ENCODE data around the gene ROPN1B.

ROPN1B gene

DNA sequence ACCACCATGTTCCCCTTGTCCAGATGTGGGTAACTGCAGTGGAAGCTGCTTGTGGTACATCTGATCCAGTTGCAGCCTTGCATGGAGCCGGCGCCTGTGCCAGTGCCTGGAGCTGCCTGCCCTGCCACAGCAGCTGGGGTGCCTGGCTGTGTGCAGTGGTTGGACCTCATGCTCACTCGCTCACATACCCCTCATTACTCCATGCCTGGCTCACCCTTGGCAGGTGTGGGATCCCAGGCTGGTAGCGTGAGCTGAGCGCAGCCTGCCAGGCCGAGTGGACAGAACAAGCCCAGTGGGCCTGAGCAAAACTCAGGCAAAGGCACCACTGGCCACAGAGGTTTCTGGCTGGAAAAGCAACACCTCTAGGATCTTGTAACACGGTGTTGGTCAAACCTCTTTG lies 35.7 kb downstream of the ROPN1B start:
- DNase-seq (ENCODE audit: low read depth in 2 of 2) = no peak

DNA sequence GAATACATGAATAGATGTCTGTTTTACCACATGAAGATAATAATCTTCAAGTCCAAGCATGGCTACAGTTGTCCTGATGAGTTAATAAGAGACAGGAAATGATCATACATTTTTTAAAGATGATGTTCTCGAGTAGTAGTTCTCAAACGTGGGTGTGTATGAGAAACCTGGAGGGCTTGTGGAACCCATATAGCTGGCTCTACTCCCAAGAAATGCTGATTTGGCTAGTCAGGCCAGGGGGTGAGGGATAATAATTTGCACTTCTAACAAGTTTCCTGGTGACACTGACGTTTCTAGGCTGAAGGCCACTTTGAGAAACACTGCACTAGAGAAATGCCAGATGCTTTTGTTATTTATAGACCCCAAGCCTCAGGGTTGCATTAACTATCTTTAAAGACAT lies 37.0 kb downstream of the ROPN1B start:
- DNase-seq (ENCODE audit: low read depth in 2 of 2) = peak; percentile 19 to 23

DNA sequence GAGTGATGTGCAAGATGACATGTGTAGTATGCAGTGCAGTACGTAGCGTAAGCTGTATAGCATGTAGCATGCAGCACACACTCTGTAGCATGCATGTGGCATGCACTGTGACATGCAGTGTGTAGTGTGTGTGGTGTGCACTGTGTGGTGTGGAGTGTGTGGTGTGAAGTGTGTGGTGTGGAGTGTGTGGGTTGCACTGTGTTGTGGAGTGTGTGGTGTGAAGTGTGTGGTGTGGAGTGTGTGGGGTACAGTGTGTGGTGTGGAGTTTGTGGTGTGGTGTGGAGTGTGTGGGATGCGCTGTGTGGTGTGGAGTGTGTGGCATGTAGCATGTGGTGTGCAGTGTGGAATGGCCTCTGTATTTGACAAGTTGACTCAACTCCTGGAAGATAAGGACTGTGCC lies 39.2 kb downstream of the ROPN1B start:
- no peak for DNase-seq (ENCODE audit: low read depth in 2 of 2)

DNA sequence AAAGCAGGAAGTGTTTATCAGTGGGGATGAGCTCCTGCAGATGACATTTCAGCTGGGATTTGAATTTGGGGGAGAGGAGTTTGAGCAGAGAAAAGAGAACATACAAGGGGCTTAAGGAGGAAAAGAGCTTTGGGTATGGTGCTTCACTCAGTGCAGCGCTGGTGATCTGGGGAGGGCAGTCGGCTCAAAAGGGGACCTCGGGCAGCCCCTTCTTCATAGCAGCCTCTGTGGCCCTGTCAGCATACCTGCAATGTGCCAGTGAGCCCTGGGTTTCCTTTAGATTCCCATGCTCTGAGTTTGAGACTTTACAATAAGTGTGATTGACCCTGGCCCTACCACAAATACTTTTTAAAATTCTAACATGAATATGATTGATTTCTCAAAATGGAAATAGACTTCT lies 40.2 kb downstream of the ROPN1B start:
- no peak for DNase-seq (ENCODE audit: low read depth in 2 of 2)

DNA sequence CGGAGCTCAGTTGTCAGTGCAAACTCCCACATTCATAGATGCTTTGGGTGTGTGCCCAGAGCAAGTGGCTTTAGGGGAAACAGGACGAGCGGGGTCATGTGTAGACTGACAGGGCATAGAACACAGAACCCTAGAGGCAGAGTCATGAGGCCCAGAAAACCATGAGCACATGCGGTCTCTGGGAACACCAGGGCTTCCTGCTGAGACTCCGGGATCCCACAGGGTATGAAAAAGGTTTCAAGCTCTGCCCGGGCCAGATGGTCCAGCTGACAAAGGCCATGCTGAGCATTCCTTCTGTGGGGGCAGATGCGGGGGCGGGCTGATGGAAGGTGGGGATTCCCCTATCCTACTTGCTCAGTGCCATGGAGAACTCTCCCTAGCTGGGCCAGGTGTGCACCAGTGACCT lies 44.8 kb downstream of the ROPN1B start:
- DNase-seq (ENCODE audit: low read depth in 2 of 2) = no peak

DNA sequence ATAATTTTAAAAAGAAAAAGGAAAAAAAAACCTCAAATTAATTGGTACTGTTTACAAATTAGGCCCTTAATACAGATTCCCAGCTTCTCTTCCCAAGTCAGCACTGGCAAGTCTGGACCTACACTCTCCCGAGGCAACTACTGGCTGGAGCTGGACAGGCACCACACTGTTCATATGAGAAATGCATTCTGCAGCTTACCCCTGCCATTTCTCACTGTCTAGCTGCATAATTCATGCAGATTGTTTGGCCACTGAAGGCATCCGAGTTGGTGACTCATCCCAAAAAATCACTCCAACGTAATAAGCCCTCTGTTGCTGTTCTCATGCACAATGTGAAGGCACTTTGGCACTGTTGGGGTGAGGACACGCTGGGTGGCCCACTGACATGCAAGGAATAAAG lies 45.3 kb downstream of the ROPN1B start:
- peak; percentile 9 to 11 for DNase-seq (ENCODE audit: low read depth in 2 of 2)

DNA sequence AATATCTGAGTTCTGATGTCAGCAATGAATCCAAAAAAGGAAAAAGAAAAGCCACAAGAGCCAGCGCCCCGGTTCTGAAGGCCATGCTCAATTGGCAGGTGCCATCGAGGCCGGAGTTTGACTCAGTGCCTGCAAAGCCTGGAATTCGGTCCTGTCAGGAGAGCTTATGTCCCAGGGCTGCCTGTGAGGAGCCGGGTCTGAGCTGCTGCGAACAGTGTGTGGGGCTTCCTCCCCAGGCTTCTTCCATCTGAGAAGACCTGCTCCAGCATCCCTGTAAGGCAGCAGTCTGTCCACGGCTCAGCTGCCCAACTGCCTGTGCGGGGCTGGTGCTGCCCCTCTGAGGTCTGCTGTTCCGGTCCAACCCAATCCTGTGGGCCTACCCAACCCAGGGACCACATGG lies 46.1 kb downstream of the ROPN1B start:
- no peak for DNase-seq (ENCODE audit: low read depth in 2 of 2)

DNA sequence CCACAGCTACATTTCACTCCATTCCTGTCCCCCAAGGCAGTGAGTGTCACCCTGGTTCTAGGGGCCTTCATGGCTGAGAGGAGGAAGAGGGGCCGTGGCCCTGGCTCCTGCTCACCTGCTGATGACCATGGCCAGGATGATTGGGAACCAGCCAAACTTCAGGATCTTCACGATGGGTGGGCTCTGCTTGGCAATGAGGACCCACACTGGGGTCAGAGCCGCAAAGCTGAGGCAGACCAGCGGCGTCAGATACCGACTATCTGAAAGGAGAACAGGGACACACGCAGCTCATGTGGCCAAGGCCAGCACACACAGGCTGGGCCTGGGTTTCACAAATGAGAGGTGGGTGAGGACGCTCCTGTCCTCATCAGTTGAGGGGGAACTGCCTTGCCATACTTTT lies 47.6 kb downstream of the ROPN1B start:
- no peak for DNase-seq (ENCODE audit: low read depth in 2 of 2)

DNA sequence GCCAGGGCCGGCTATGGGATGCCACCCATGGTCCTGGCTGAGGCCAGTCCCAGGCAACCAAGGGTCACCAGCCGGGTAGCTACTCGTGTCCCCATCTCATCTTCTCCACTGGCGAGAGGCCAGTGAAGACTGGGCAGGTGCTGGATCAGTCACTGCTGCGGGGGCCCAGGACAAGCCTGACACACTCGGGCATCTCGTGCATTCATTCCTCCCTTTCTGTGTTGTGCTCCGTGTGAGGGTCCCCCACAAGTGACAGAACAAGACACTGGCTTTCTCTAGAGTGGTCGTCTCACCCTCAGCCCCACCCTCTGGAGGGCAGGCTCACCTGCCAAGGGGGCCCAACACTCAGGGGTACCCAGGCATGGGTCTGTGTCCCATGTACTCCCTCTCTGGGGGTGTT lies 48.4 kb downstream of the ROPN1B start:
- DNase-seq (ENCODE audit: low read depth in 2 of 2) = no peak

DNA sequence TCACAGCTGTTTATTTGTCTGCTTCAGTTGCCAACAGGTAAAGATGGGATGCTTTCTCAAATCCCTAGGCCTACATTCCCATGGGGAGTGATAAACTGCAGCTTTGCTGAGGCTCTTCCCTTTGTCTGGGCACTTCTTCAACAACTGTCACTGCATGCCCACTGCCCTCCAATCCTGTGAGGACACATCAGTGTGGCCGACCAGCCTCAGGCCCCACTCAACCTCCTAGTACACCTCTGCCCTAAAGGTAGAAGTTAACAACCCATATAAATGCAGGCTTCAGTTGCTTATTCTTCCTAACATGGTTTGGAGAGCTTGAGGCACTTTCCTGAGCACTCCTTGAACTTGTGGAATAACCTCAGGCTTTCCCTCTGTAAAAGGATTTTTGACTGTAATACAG lies 49.6 kb downstream of the ROPN1B start:
- DNase-seq (ENCODE audit: low read depth in 2 of 2) = no peak

DNA sequence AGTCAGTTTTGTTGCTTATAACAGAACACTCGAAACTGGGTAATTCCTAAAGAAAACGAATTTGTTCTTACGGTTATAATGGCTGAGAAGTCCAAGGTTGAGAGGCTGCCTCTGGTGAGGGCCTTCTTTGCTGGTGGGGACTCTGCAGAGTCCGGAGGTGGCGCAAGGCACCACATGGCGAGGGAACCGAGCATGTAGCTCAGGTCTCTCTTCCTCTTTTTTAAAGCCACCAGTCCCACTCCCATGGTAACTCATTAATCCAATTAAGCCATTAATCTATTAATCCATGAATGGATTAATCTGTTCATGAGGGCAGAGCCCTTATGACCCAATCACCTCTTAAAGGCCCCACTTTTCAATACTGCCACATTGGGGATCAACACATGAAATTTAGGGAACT lies 50.0 kb downstream of the ROPN1B start:
- DNase-seq (ENCODE audit: low read depth in 2 of 2) = no peak

DNA sequence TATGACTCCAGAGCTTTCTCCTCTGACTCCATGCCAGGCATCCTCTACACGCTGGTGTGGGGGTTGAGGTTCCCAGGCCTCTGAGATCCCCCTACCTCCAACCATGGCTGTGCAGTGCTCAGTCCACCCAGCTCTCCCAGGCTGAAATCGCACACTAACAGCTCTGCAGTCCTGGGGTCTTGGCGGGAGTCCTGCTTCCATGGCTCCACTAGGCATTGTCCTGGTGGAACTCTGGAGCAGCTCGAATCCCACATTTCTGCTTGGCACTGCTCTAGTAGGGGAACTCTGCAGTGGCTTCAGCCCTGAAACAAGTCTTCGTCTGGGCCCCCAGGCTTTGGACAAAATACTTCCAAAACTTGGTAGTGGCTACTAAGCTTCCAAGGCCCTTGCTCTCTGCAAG lies 50.7 kb downstream of the ROPN1B start:
- DNase-seq (ENCODE audit: low read depth in 2 of 2) = no peak

DNA sequence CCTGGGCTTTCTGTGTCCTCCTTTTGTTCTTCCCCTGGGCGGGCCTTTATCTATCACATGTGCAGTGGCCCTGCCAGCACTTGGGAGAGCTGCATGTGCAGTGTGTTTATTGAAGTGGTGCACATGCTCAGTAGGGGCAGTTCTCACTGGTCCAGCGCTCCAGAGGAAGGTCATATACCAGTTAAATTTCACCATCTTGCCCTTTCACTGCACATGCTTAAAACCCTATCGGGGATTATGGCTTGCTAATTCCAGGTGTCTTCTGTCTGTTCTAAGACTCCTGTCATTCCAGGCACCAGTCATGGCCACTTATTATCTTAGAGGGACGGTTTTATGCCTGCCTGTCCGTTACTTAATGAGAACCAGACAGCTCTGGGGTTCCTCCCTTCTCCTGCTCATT lies 52.2 kb downstream of the ROPN1B start:
- no peak for DNase-seq (ENCODE audit: low read depth in 2 of 2)

DNA sequence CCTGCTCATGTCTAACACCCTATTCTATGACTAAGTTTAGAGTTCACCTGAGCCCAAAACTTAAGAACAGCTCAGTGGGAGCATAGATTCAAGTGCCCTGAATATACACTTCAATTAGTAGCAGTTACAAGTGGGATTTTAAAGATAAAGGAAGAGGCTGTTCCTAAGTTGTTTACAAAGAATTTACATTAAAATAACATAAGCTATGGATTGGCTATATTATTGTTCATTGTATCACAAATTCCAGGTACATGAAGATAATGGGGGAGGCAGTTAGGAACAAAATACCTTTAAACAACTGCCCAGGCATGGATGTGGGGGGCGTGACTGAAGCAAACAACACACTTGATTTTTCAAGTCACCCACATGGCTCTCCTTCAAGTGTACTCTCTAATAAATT lies 52.7 kb downstream of the ROPN1B start:
- DNase-seq (ENCODE audit: low read depth in 2 of 2) = no peak

DNA sequence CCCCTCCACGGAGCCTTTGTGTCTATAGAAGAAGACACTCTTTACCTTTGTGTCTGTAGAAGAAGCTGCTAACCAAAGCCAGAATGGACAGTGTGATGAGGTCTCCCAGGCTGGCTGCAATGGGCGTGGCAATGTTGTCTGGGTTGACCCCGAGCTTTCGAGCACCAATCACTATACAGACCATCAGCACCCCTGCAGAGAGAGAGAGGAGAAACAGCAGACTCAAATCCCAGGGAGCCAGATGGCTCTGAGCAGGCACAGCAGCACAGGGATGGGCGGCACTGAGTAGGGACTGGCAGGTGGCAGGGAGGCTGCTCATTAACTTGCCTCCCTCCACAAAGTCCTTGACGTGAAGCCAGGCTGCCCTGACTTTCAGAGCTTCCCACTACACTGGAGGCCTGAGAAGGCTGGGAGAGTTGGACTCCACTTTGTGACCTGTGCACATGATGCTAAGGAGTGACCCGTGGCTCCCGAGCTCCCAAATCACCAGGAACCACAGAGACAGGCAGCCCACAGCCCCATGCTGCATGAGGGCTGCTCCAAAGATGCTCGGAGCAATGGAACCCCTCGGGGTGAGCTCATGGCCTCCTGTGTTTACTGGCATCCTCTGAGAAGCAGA lies 53.9 kb downstream of the ROPN1B start:
- no peak for DNase-seq (ENCODE audit: low read depth in 2 of 2)

DNA sequence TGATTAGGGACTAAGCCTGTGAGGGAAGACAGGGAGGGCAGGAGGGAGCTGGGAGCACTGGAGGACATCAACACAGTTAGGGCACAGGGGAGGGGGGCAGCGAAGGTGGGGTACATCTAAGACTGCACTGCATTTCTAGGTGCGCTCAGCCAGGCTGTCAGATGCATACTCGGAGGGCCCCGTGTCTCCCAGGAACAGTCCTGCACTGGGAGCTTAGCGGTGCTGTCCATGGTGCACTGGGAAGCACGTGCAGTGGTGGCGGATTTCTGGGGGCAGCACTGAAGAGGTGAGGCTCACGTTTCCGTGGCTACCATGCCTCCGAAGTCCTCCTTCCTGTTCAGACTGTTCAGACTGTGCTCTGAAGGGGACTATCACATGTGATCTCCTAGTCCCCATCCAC lies 54.4 kb downstream of the ROPN1B start:
- no peak for DNase-seq (ENCODE audit: low read depth in 2 of 2)

DNA sequence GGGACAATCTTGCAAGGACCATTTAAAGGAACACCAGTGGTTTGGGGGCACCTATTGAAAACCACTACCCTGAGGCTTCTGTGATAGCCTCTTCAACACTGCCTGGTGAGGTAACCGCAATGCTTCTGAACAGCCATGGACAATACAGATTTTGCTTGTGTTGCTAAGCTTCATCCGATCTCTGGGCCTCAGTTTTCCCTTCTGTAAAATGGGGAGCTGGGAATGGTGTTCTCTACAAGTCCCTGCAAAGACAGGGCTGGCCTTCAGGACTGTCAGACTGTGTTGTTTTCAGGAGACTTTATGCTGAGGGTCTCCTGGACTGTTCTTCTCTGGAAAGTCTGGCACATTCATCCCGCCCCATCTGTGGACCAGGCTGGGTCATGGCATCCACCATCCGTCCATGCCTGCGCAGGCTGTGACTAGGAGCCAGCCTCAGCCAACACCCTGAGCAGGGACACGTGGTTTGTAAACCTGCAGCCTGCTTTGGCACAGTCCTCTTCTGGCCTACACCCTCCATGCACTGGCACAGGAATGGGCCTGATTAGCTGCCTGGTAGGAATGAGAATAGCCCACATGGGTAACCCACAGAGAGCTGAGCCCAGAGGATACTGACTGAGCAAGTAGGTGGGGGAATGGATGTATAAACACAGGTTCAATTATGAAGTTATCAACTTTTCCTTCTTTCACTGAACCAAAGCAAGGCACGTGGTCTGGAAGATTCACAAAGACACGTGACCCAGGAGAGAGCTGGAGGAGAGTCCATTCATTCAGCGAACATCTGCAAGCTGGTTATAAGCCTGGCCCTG lies 55.3 kb downstream of the ROPN1B start:
- no peak for DNase-seq (ENCODE audit: low read depth in 2 of 2)

DNA sequence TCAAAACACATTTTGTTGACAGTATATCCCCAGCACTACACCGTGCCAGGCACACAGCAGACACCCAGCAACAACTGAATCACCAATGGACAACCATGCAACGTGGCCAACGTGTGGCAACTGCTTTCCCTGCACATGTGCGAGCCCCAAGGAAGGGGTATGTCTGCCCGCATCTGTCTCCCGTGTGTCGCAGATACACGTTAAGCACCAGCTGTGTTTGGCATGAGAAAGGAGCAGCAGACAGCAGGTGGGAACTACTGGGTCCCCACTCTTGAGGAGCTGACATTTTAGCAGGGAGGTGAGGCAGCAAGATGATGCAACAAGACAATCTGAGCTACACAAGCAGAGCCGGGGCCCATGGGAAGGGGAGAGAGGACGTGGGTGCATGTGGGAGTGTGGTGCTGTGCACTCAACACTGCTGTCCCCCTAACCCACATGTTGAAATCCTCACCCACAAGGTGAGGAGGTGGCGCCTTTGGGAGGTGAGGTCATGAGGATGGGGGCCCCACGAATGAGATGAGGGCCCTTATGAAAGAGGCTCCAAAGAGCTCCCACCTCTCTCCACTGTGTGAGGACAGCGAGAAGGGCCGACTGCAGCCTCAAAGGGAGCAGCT lies 56.2 kb downstream of the ROPN1B start:
- no peak for DNase-seq (ENCODE audit: low read depth in 2 of 2)

DNA sequence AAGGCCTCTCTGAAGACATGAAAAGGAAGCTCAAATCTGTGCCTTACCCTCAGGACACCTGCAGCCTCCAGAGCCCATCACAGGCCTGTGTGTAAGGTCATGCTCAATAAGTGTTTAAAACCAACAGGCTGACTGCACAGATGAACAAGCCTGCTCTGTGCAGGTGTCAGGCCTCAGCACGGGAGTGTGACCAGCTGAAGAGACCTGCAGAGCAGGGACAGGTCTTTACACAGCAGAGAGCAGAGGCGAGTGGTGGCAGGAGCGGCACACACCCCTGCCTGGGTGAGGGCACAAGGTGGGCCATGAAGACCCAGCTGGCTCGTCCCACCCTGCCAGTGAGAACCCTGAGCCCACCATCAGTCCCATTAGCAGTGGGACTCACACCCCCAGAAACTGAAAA lies 56.9 kb downstream of the ROPN1B start:
- no peak for DNase-seq (ENCODE audit: low read depth in 2 of 2)

DNA sequence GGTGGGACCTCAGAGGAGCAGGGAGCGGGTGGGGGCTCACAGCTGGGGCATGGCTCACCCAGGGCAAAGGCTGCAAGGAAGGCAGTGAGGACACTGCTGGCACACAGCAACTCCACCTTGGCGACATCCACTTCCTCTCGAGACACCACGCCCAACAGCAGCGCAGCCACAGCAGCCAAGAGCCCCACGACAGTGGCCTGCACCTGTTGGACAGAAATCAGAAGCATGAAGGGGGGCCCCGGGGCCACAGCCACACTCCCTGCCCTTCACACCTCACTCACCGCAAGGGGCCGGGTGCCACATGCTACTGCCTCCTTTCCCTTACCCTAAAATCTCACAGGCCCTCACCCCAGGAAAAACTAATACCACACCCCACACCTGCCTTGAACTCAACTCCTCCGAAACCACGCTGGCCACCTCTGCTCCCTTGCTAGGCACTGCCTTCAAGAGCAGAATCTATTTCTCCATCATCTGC lies 57.3 kb downstream of the ROPN1B start:
- DNase-seq (ENCODE audit: low read depth in 2 of 2) = no peak

DNA sequence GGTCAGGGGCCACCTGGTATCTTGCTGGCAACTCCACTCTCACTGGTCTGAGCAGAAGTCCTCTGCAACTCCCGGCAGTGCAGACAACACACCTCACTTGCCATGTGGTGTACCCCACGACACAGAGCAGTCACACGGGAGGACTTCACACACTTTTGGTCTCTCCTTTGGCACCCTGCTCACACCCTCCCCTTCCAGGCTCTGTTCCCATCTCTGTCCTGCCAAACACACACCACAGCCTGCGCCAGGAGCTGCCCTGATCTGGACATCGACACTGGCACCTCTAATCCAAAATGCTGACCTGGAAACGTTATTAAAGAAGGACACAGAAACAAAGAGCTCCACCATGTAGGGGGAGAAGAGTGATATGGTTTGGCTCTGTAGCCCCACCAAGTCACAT lies 57.8 kb downstream of the ROPN1B start:
- no peak for DNase-seq (ENCODE audit: low read depth in 2 of 2)

DNA sequence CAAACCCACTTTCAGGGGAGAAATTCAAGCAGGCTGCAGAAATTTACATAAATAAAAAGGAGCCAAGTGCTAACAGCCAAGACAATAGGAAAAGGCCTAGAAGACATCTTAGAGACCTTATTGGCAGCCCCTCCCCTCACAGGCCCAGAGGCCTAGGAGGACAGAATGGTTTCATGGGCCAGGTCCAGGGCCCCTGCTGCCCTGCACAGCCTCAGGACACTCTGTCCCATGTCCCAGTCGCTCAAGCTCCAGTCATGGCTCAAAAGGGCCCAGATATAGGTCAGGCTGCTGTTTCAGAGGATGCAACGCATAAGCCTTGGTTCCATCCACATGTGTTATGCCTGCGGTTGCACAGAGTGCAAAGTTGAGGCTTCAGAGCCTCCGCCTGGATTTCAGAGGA lies 59.1 kb downstream of the ROPN1B start:
- no peak for DNase-seq (ENCODE audit: low read depth in 2 of 2)

DNA sequence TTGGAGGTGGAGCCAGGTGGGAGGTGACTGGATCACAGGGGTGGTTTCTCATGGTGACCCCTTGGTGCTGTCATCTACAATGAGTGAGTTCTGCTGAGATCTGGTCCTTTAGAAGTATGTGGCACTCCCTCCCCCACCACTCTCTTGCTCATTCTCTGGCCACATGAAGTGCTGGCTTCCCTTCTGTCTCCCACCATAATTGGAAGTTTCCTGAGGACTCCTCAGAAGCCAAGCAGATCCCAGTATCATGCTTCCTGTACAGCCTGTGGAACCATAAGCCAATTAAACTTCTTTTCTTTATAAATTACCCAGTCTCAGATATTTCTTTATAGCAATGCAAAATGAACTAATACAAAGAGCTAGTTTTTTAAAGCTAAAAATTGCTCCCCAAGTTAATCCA lies 60.3 kb downstream of the ROPN1B start:
- no peak for DNase-seq (ENCODE audit: low read depth in 2 of 2)

All from fibroblast of skin of left biceps (primary cell).